BLaER1 treated with 17β-estradiol and CSF1 and Interleukin-3, amounts not matched to agents 10 nM and 100 nM (cell line): Measurements from ENCODE around the gene GRK5.

Experiments used
- H3K27ac ChIP-seq, 11 experiments: shearing (Covaris generic); formaldehyde crosslinking; 2 replicates each; pipeline ENCODE4 v1.8.1; 2022
- H3K27me3 ChIP-seq, 11 experiments: shearing (Covaris generic); formaldehyde crosslinking; 2 replicates each; pipeline ENCODE4 v1.8.1; 2022
- H3K36me3 ChIP-seq, 11 experiments: shearing (Covaris generic); formaldehyde crosslinking; 2 replicates each; pipeline ENCODE4 v1.8.1; 2022
- H3K4me1 ChIP-seq, 10 experiments: shearing (Covaris generic); formaldehyde crosslinking; 2 replicates each; pipeline ENCODE4 v1.8.1; 2022
- H3K4me2 ChIP-seq, 11 experiments: shearing (Covaris generic); formaldehyde crosslinking; 2 replicates each; pipeline ENCODE4 v1.8.1; 2022
- H3K4me3 ChIP-seq, 10 experiments: shearing (Covaris generic); formaldehyde crosslinking; 2 replicates each; pipeline ENCODE4 v1.8.1; 2022
- H3K9ac ChIP-seq, 11 experiments: shearing (Covaris generic); formaldehyde crosslinking; 2 replicates each; pipeline ENCODE4 v1.8.1; 2022
- H3K9me3 ChIP-seq, 11 experiments: shearing (Covaris generic); formaldehyde crosslinking; replicated peaks in 1 of 11; 2 replicates each; pipeline ENCODE4 v1.8.1; 2022
- H4K20me1 ChIP-seq, 11 experiments: shearing (Covaris generic); formaldehyde crosslinking; 2 replicates each; pipeline ENCODE4 v1.8.1; 2022
- Cebpa-rat ChIP-seq, 11 experiments: shearing (Covaris generic); IDR thresholded peaks; 2 replicates each; pipeline ENCODE4 v1.8.1; 2022

Gene GRK5

DNA sequence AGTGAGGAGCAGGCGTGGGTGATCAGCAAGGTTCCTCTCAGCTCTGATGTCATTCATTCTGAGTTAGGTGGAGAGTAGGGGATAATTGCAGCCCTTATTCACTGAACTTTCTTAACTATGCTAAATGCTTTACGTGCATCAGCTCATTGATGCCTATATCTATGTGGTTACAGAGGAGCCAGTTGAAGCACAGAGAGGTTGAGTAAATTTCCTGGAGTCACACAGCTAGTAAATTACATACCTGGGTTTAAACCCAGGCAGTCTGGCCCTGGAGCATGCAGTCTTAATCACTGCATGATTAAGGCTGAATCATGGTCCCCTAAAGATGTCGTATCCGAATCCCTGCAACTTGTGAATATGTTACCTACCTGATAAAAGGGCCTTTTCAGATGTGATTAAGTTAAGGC is 99.6 kb downstream of the GRK5 start:
- TF ChIP-seq Cebpa-rat (IDR thresholded peaks at IDR 0.05): no peak
- Histone ChIP-seq H3K9me3 (no peaks in the 10 kb centered on the region), H3K4me1 (peaks cover 41 to 85% (median 78%) of the 10 kb centered on the region in 10 experiments), H3K27me3 (peaks cover 23 to 46% (median 42%) of the 10 kb centered on the region in 11 experiments), H3K4me2 (peak overlapping the region; percentile 62 to 93 (median 89); a peak in 21 of 22 replicates), H3K4me3 (peak overlapping the region in 5 of 10 experiments; percentile 9 to 46 (median 18); a peak in 2 of 20 replicates), H3K36me3 (no peaks in the 10 kb centered on the region), H3K27ac (peak overlapping the region in 8 of 11 experiments; percentile 72 to 94 (median 83); a peak in 15 of 22 replicates), H3K9ac (peak overlapping the region in 9 of 11 experiments; percentile 38 to 85 (median 70); a peak in 16 of 22 replicates), H4K20me1 (peaks cover 0 to 58% (median 5%) of the 10 kb centered on the region in 11 experiments; a peak in 9 of 22 replicates)

DNA sequence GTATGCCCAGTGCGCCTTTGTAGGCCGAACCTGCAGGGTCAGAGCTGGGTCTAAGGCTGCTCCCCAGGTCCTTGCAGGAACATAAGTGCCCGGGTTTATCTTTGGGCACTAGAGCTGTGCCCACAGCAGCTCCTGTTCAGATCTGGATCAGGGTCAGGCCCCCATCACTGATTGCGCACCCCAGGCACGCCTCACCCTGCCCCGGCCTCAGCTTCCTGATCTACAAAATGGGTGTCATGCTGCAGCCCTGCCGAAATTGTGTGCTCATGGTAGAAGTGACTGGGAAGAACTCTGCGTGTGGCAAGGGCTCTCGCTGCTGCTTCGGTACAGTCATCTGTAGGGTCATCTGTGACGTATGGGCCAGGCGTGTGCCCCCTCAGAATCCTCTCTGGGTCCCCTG is 100.7 kb downstream of the GRK5 start:
- Histone ChIP-seq H3K9me3 (no peaks in the 10 kb centered on the region), H3K4me3 (no peak overlapping the region), H3K27me3 (peaks cover 34 to 56% (median 51%) of the 10 kb centered on the region in 11 experiments), H3K9ac (no peak overlapping the region; a peak in 2 of 22 replicates), H3K4me2 (peak overlapping the region in 9 of 11 experiments; percentile 73 to 93 (median 90); a peak in 18 of 22 replicates), H3K4me1 (peaks cover 40 to 82% (median 72%) of the 10 kb centered on the region in 10 experiments), H3K27ac (peak overlapping the region in 5 of 11 experiments; percentile 79 to 94 (median 90); a peak in 7 of 22 replicates), H3K36me3 (no peaks in the 10 kb centered on the region), H4K20me1 (peaks cover 0 to 67% (median 7%) of the 10 kb centered on the region in 11 experiments; a peak in 14 of 22 replicates)
- no peak for TF ChIP-seq Cebpa-rat (IDR thresholded peaks at IDR 0.05)

DNA sequence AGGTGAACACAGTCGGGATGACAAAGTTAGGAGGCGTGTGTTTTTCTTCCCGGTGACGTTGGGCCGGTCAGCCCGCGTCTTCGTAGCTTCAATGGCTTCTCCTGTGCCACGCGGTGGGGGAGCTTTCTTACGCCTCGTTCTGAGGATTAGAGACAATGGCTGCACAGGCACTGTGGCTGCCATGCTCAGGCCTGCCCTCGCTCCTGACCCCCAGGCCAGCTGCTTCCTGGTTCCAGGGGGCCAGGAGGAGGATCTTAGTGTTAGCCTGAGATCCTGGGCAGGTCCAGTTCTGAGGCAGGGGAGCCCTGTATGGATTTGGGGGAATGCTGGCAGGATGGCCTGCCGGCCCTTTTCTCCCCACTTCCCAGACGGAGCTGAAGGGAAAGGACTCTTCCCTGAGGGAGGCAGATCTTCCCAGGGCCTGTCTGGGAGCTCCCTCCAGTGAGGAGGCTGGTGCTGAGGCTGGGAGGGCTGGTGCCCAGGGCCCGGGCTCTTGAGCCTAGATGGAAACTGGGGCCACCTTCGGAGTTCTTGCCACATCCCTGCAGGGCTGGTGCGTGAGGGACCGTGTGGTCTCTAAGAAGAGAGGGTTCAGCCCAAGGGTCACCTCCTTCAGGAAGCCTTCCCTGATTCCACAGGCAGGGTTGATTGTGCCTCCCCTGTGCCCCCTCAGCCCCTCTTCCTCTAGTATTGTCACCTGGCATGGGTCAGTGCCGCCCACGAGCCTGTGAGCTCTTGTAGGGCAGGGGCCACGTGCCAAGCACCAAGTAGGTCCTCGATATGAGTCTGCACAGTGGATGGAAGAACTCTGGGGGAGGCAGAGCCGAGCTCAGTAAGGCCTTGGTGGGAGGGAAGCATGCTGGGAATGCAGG is 101.4 kb downstream of the GRK5 start:
- Histone ChIP-seq H3K27ac (peak overlapping the region in 4 of 11 experiments; percentile 17 to 94 (median 92); a peak in 4 of 22 replicates), H3K4me3 (no peak overlapping the region), H3K4me2 (peak overlapping the region; percentile 16 to 93 (median 89); a peak in 19 of 22 replicates), H3K9ac (peak overlapping the region in 1 of 11 experiments; percentile 15; a peak in 1 of 22 replicates), H3K27me3 (peaks cover 35 to 63% (median 55%) of the 10 kb centered on the region in 11 experiments), H3K4me1 (peaks cover 47 to 86% (median 73%) of the 10 kb centered on the region in 10 experiments), H3K36me3 (no peaks in the 10 kb centered on the region), H4K20me1 (peaks cover 0 to 74% (median 14%) of the 10 kb centered on the region in 11 experiments; a peak in 18 of 22 replicates), H3K9me3 (no peaks in the 10 kb centered on the region)
- TF ChIP-seq Cebpa-rat (IDR thresholded peaks at IDR 0.05): no peak

GRCh38 chr10:119309423-119309770 is 102.0 kb downstream of the GRK5 start:
- H3K4me2 ChIP-seq: peak overlapping the region; percentile 16 to 93 (median 89); a peak in 19 of 22 replicates
- 0 out of 22 replicates have a peak overlapping the region, but pooled peaks of 1 of the 11 experiments have one; percentile 15 for H3K9ac ChIP-seq
- peaks cover 41 to 69% (median 61%) of the 10 kb centered on the region in 11 experiments for H3K27me3 ChIP-seq
- no peaks in the 10 kb centered on the region for H3K9me3 ChIP-seq
- H3K27ac ChIP-seq: peak overlapping the region in 1 of 11 experiments; percentile 94; a peak in 2 of 22 replicates
- no peaks in the 10 kb centered on the region for H3K36me3 ChIP-seq
- H4K20me1 ChIP-seq: peaks cover 0 to 80% (median 20%) of the 10 kb centered on the region in 11 experiments; a peak in 19 of 22 replicates
- H3K4me3 ChIP-seq: no peak overlapping the region
- no peak for TF ChIP-seq Cebpa-rat (IDR thresholded peaks at IDR 0.05)
- peaks cover 53 to 86% (median 73%) of the 10 kb centered on the region in 10 experiments for H3K4me1 ChIP-seq

DNA sequence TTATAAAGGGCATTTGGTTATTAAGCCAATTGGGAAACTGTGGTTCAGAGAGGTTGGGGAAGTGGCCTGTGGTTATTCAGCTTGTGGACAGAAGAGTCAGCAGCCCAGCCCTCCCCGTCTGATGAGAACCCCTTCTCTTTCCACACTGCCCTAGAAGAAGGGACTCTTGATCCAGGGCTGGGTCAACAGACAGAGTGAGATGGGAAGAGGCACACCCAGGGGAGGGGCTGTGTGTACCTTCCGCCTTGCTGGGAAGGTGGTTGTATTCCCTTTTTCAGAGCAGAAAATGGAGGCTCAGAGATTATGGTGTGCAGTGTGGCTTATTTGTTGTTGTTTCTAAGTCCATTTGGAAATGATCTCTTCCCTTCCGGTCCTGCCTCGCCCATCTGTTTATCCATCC is 103.4 kb downstream of the GRK5 start:
- TF ChIP-seq Cebpa-rat (IDR thresholded peaks at IDR 0.05): no peak

DNA sequence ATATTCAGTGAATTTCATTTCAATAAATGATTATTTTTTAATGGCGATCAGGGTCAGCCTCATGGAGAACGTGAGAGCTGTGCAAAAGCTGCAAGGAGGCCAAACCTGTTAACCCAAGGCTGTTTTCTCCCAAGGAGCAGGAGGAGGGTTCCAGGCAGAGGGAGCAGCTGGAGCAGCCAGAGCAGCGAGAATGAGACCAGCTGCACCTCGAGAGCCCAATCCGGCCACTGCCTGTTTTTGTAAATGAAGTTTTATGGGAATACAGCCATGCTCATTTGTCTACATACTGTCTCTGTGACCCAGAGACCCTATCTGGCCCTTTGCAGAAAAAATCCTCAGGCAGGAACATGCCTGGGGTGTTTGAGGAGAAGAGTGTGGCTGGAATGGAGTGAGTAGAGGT is 104.9 kb downstream of the GRK5 start:
- H3K4me2 ChIP-seq: peak overlapping the region in 4 of 11 experiments; percentile 69 to 85 (median 74); a peak in 3 of 22 replicates
- no peak overlapping the region for H3K4me3 ChIP-seq
- H3K4me1 ChIP-seq: peaks cover 42 to 86% (median 65%) of the 10 kb centered on the region in 10 experiments
- H3K27ac ChIP-seq: no peak overlapping the region
- TF ChIP-seq Cebpa-rat (IDR thresholded peaks at IDR 0.05): no peak
- H3K36me3 ChIP-seq: no peaks in the 10 kb centered on the region
- no peak overlapping the region for H3K9ac ChIP-seq
- H3K9me3 ChIP-seq: no peaks in the 10 kb centered on the region
- H3K27me3 ChIP-seq: peaks cover 70 to 97% (median 90%) of the 10 kb centered on the region in 11 experiments
- peaks cover 0 to 93% (median 44%) of the 10 kb centered on the region in 11 experiments; a peak in 19 of 22 replicates for H4K20me1 ChIP-seq

More for the DNA sequence above, 103.4 kb downstream of the GRK5 start:
- Histone ChIP-seq H3K4me3 (no peak overlapping the region), H3K27me3 (peaks cover 55 to 83% (median 75%) of the 10 kb centered on the region in 11 experiments), H4K20me1 (peaks cover 0 to 90% (median 34%) of the 10 kb centered on the region in 11 experiments; a peak in 19 of 22 replicates), H3K4me1 (peaks cover 52 to 86% (median 73%) of the 10 kb centered on the region in 10 experiments), H3K36me3 (no peaks in the 10 kb centered on the region), H3K4me2 (peak overlapping the region in 5 of 11 experiments; percentile 8 to 42 (median 27); a peak in 6 of 22 replicates), H3K27ac (no peak overlapping the region), H3K9ac (no peak overlapping the region), H3K9me3 (no peaks in the 10 kb centered on the region)

DNA sequence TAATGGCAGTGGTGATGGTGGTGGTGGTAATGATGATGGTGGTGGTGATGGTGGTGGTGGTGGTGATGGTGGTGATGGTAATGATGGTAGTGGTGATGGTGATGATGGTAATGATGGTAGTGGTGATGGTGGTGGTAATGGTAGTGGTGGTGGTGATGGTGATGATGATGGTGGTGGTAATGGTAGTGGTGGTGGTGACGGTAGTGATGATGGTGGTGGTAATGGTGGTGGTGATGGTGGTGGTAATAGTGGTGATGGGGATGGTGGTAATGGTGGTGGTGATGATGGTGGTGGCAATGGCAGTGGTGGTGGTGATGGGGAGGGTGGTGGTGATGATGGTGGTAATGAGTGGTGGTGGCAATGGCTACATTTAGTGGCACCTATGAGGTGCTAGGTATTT is 105.7 kb downstream of the GRK5 start:
- Histone ChIP-seq H3K9ac (no peak overlapping the region), H3K36me3 (no peaks in the 10 kb centered on the region), H3K9me3 (no peaks in the 10 kb centered on the region), H3K27me3 (peaks cover 78 to 99% (median 92%) of the 10 kb centered on the region in 11 experiments), H4K20me1 (peaks cover 0 to 96% (median 52%) of the 10 kb centered on the region in 11 experiments; a peak in 19 of 22 replicates), H3K4me2 (peak overlapping the region; percentile 37 to 85 (median 71)), H3K4me3 (no peak overlapping the region), H3K4me1 (peaks cover 42 to 81% (median 58%) of the 10 kb centered on the region in 10 experiments), H3K27ac (no peak overlapping the region)
- TF ChIP-seq Cebpa-rat (IDR thresholded peaks at IDR 0.05): no peak

DNA sequence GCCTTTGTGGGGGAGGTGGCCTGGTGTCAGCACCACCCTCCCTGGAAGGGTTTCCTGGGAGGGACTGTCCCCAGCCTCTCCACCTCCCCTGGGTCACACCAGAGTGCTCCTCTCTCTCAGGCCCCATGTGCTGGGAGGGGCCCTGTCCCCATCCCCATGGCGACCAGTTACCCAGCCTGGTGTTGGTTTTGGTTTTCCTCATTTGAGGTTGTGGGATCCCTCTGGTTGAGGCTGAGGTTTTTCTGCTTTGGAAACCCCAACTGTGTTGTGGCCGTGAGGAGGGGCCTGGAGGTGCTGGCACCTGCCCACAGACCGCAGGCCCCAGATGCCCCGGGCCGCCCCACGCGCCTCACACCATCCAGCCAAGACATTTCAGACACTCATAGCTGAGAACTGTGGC is 106.3 kb downstream of the GRK5 start:
- Histone ChIP-seq H3K27me3 (peaks cover 84 to 100% (median 96%) of the 10 kb centered on the region in 11 experiments), H3K27ac (peak overlapping the region in 2 of 11 experiments; percentile 9 to 28; a peak in 1 of 22 replicates), H3K9ac (peak overlapping the region in 2 of 11 experiments; percentile 8; a peak in 1 of 22 replicates), H3K9me3 (no peaks in the 10 kb centered on the region), H3K4me2 (peak overlapping the region; percentile 37 to 85 (median 71)), H3K4me3 (no peak overlapping the region), H3K4me1 (peaks cover 42 to 74% (median 52%) of the 10 kb centered on the region in 10 experiments), H3K36me3 (no peaks in the 10 kb centered on the region), H4K20me1 (peaks cover 0 to 96% (median 55%) of the 10 kb centered on the region in 11 experiments; a peak in 19 of 22 replicates)
- TF ChIP-seq Cebpa-rat (IDR thresholded peaks at IDR 0.05): no peak
